GM04503 (cell line): ENCODE data around the gene SYNGR3.
"Not testable (repeated sequence)": the region's sequence is repeated elsewhere in the genome, so short reads cannot be mapped to it uniquely, and the experiment has no call there.

ENCODE experiments used
- DNase-seq: peaks from one replicate; pipeline ENCODE4 v3.0.0-alpha.2; 2012; ENCODE audit warnings: low read depth

The SYNGR3 gene, protein sequence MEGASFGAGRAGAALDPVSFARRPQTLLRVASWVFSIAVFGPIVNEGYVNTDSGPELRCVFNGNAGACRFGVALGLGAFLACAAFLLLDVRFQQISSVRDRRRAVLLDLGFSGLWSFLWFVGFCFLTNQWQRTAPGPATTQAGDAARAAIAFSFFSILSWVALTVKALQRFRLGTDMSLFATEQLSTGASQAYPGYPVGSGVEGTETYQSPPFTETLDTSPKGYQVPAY

DNA sequence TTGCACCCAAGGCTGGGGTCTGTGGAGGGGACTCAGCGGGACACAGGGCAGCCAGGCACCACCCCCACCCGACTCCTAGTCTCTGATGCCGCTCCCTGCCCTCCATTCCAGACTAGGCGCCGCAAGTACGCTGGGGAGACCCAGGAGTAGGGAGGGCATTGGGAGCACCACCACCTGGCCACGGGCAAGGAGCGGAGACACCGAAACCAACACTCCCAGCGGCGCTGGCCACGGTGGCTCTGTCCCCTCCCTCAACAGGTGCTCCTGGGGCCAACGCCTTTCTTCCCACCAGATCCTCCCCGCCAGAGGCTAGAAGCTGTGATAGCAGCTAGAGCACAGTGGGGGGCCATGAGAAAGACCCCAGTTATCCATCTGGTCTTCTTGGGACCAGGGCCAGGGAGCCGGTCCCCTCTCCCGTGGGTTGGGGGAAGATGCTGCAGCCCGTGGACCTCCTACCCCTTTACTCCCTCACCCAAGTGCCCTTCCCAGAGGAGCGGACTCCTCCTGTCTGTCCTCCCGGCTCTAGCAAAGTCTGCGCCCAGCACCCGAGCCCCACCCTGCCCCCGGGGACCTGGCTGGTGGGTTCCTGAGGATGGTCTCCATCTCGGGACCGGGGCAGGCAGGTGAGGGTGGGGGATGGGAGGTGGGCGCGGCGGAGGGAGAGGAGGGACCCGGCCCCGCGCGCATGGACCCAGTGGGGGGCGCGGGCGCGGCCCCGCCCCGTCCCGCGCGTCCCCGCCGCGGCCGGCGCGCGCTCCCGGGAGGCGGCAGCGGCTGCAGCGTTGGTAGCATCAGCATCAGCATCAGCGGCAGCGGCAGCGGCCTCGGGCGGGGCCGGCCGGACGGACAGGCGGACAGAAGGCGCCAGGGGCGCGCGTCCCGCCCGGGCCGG lies at the start of gene SYNGR3:
TSS of gene SYNGR3 (plus strand) at position 762 of the 892 bp plus-strand sequence. CDS start 133 bp downstream, outside the sequence.
- DNase-seq: no peak

- DNase-seq: no peak
Observed at GRCh38 chr16:1940273-1941161, 49.3 kb upstream of the SYNGR3 start.

- no peak for DNase-seq
Observed at GRCh38 chr16:1941162-1942046, 48.4 kb upstream of the SYNGR3 start.

DNA sequence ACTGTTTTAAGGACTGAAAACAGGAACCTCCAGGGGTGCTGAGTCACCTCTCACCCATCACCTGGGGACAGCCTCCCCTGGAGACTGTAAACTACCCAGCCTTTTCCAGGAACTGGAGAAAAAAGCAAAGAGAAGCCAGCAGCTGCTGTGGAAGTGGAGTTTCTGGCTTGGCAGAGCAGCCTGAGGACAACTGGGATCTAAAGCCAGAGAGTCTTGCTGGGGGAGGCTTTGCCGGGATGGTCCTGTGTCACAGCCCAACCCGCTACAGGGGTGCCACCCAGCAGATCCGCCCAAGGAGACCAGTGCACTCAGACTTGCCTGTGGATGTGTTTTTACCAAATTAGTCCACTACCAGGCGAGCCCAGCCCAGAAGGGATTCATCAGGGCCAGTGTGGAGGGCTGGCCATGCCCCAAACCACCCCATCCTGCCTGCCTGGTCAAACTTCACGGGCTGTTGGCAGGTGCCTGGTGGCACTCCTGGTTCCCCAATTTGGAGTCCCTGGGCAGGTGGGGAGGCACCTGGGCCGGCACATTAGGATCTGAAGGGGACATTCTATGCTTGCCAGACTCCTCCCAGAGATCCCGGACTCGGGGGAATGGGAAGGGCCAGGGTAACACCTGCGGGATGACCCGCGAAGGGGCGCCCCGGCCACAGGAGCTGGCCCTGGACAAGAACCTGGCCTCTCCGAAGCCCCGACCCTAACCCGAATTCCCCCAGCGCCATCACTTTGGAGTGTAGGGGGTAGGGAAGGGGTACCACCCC lies 47.5 kb upstream of the SYNGR3 start:
- DNase-seq: no peak

DNA sequence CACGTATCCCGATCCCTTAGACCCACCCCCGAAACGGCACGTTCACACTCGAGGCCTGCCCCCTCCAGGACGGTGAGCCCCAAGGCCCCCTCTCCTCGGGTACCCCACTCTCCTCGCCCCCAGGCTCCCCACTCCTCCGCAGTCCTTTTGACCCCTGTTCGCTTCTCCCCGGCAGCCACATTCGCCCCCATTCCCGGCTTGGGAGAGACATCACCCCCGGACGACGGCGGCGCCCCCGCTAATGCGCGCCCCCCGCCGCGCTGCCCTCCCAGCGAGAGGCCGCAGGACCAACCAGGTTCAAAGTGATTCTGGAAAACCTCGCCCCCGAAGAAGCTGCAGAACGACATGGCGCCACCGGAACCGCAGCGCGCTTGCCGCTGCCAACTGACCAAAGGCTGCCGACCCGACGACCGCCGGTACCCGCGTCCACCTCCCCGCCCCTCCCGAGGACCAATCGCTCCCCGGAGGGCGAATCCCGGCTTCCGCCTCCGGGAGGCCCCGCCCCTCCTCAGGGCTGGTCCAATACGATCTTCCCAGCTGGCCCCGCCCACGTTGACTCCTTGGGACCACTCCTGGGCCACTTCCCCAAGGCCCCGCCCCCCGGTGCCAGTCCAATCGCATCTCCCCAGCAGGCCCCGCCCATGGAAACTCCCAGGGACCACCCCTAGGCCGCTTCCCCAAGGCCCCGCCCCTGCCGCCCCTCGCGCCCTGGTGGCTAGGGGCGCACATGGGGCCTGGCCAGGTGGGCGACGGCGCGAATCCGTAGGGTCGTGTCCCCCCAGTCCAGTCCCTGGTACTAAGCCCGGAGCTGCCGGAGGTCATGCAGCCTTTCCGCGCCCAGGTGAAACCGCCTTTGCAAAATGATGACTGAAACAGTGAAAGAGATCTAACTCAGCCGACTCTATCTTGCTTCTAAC lies 46.7 kb upstream of the SYNGR3 start, which contains the start of gene MSRB1:
TSS of gene MSRB1 (minus strand) at position 390 of the 917 bp plus-strand sequence. CDS start at position 347, 43 bp downstream.
- DNase-seq: peak; percentile 80

- DNase-seq: no peak
Observed at GRCh38 chr16:1944612-1945199, 45.1 kb upstream of the SYNGR3 start.

GRCh38 chr16:1945559-1946391 lies 44.0 kb upstream of the SYNGR3 start:
- no peak for DNase-seq

GRCh38 chr16:1946495-1947368 lies 43.0 kb upstream of the SYNGR3 start:
- DNase-seq: no peak

- no peak for DNase-seq
Observed at GRCh38 chr16:1947369-1947670, 42.5 kb upstream of the SYNGR3 start.

GRCh38 chr16:1949507-1949906 lies 40.3 kb upstream of the SYNGR3 start:
- DNase-seq: no peak

DNA sequence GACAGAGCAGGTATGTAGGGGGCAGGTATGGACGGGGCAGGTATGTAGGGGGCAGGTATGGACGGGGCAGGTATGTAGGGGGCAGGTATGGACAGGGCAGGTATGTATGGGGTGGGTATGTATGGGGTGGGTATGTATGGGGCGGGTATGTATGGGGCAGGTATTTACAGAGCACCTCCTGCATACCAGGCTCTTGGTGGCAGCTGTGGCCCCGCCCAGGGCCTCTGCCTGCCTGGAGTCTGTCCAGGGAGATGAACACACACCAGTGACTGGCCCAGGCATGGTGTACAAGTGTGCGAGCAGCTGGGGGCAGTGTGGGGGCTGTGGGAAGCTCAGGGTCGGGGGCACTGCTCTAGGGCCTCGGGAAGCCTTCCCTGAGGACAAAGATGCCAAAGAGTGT lies 39.7 kb upstream of the SYNGR3 start:
- no peak for DNase-seq

GRCh38 chr16:1950559-1950958 lies 39.2 kb upstream of the SYNGR3 start:
- DNase-seq: no peak

DNA sequence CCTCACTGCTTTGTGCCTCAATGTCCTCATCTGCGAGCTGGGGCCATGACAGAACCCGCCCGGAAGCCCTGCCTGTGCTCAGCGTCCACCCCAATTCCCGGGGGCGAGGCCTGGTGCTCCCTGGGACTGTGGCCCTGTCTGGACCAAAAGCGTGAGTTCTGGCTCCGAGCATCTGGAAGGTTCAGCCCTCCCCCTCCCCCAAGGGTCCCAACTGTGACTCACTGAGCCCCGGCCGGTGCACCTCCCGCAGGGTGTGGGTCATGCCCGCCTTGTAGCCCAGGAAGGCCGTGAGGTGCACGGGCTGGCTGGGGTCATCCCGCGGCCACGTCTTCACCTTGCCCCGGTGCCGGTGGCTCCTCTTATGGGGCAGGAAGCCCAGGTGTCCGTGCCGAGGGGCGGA lies 36.0 kb upstream of the SYNGR3 start:
- no peak for DNase-seq

- not testable (repeated sequence) for DNase-seq
Observed at GRCh38 chr16:1957434-1958142, 32.2 kb upstream of the SYNGR3 start.

DNA sequence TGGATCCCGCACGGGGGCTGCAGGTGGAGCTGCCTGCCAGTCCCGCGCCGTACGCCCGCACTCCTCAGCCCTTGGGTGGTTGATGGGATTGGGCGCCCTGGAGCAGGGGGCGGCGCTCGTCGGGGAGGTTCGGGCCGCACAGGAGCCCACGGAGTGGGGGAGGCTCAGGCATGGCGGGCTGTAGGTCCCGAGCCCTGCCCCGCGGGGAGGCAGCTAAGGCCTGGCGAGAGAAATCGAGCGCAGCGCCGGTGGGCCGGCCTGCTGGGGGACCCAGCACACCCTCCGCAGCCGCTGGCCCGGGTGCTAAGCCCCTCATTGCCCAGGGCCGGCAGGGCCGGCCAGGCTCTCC lies 31.7 kb upstream of the SYNGR3 start:
- DNase-seq: not testable (repeated sequence)

DNA sequence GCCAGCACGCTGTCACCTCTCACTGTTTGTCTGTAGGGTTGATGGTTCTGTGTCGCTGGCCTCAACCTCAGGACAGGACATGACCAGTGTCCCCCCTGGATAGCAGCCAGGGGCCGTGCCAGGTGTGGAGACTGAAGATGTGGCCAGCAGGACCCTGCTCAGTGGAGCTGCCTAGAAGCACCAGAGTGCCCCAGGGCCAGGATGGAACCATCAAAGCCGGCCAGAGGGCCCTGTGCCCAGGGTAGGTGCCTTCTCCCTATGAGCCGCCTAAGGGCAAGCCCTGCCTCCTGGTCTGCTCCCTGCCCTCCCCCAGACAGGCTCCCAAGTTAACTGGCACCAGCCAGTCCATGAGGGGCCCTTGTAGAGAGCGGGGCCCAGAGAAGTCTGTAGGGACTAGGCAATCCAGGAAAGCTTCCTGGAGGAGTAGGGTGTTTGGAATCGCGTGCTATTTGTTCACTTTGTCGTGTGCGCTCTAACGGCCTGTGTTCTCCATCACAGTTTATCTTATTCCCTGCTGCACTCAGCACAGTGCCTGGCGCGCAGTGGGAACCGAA lies 31.0 kb upstream of the SYNGR3 start:
- DNase-seq: no peak
